ENCODE results near the gene FRK.

GRCh38 chr6:116072368-116072767 is 11.7 kb upstream of the FRK start:
- no peak for TF ChIP-seq CTCF (IDR thresholded peaks at IDR 0.05; ENCODE audit: insufficient read depth, low read depth, low read length)
- TF ChIP-seq EZH2 (IDR thresholded peaks at IDR 0.05; ENCODE audit: insufficient read depth, low read length), result no peak
